ENCODE results near the gene INPP5A. TPM values are rescaled to one million over a fixed set of nuclear protein-coding genes. Genes with fewer than 3 reads are reported as not detected.
A peak's percentile ranks its signal among the peaks of the same experiment; 100 is the strongest.

INPP5A gene
- total RNA-seq, 6 donors from 2014 or later, result 28.6 to 81.7 (median 44.8) TPM

DNA sequence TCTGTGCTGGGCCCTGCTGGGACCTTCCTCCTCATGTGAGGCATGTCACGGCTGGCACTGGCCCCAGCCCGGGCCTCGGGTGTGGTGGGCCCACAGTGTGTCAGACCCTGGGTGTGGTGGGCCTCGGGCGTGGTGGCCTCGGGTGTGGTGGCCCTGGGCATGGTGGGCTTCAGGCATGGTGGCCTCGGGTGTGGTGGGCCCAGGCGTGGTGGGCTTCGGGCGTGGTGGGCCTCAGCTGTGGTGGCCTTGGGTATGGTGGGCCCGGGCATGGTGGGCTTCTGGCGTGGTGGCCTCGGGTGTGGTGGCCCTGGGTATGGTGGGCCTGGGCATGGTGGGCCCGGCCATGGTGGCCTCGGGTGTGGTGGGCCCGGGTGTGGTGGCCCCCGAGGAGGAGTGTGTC, 207.9 kb downstream of the INPP5A start:
- H3K27me3 ChIP-seq, result no peaks in the 10 kb centered on the region
- ATAC-seq (ENCODE audit: low FRiP score in 2 of 2), result no peak
- H3K4me3 ChIP-seq, result no peak overlapping the region
- no peak overlapping the region for H3K27ac ChIP-seq
- peaks cover 0 to 38% (median 24%) of the 10 kb centered on the region in 4 donors for H3K36me3 ChIP-seq
- DNase-seq, result peak in 1 of 2 donors; percentile 79
- no peaks in the 10 kb centered on the region for H3K4me1 ChIP-seq
- TF ChIP-seq POLR2A (IDR thresholded peaks at IDR 0.05), result no peak
- no peak for TF ChIP-seq POLR2AphosphoS5 (IDR thresholded peaks at IDR 0.05)
- TF ChIP-seq EP300 (IDR thresholded peaks at IDR 0.05), result no peak
- TF ChIP-seq, protein P1, sequence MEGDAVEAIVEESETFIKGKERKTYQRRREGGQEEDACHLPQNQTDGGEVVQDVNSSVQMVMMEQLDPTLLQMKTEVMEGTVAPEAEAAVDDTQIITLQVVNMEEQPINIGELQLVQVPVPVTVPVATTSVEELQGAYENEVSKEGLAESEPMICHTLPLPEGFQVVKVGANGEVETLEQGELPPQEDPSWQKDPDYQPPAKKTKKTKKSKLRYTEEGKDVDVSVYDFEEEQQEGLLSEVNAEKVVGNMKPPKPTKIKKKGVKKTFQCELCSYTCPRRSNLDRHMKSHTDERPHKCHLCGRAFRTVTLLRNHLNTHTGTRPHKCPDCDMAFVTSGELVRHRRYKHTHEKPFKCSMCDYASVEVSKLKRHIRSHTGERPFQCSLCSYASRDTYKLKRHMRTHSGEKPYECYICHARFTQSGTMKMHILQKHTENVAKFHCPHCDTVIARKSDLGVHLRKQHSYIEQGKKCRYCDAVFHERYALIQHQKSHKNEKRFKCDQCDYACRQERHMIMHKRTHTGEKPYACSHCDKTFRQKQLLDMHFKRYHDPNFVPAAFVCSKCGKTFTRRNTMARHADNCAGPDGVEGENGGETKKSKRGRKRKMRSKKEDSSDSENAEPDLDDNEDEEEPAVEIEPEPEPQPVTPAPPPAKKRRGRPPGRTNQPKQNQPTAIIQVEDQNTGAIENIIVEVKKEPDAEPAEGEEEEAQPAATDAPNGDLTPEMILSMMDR (IDR thresholded peaks at IDR 0.05), result no peak
- 93% methylated on average over 15 of the region's 17 CpGs; no CpG with 5 or more reads in 1 of the 2 donors for WGBS, 2 donors
- H3K9me3 ChIP-seq, result no peaks in the 10 kb centered on the region

DNA sequence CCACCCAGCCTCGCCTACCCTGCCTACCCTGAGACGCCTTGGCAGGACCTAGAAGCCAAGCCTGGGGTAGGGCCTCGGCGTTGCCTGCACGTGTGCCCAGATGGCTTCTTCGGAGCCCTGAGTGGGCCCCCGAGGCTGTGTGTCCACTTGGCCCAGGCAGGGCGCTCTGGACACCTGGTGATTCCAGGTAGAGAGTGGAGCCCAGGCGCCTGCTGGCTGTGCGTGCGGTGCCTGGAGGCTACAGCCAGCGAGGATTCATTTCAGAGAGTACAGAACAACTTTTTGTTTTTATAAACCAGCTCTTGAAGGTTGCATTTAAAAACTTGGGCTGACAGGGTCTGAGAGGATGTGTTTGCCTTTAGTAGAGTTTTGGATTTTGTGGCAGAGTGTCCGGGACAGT, 208.4 kb downstream of the INPP5A start:
- H3K27ac ChIP-seq, result no peak overlapping the region
- DNase-seq, result peak in 1 of 2 donors; percentile 59
- H3K36me3 ChIP-seq, result peaks cover 0 to 43% (median 29%) of the 10 kb centered on the region in 4 donors
- TF ChIP-seq, protein P1 (IDR thresholded peaks at IDR 0.05), result no peak
- TF ChIP-seq EP300 (IDR thresholded peaks at IDR 0.05) (no peak), POLR2AphosphoS5 (IDR thresholded peaks at IDR 0.05) (no peak), POLR2A (IDR thresholded peaks at IDR 0.05) (no peak)
- WGBS, 2 donors, result 97 to 98% methylated on average over 7 to 13 of the region's 13 CpGs
- no peaks in the 10 kb centered on the region for H3K4me1 ChIP-seq
- H3K27me3 ChIP-seq, result no peaks in the 10 kb centered on the region
- H3K9me3 ChIP-seq, result no peaks in the 10 kb centered on the region
- ATAC-seq (ENCODE audit: low FRiP score in 2 of 2), result no peak
- H3K4me3 ChIP-seq, result no peak overlapping the region

DNA sequence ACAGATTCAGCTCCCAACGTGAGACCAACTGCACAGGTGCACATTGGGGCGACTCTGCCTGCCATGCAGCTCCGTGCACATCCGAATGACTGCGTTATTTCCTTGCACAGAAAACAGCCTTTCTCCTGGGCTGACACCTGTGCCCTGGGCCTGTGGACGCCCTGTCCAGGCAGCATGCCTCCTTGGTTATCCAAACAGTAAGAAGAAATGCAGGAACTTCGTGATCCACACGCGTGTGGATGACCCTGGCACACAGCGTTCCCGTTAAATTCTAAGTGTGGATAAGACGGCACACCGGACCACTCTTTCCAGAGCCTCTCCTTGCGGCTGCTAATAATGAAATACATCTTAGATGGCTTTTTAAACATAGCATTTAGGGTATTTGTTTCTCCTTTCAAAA, 208.8 kb downstream of the INPP5A start:
- Histone ChIP-seq H3K4me3 (no peak overlapping the region), H3K36me3 (peaks cover 0 to 43% (median 31%) of the 10 kb centered on the region in 4 donors), H3K27ac (no peak overlapping the region), H3K9me3 (no peaks in the 10 kb centered on the region), H3K27me3 (no peaks in the 10 kb centered on the region), H3K4me1 (no peaks in the 10 kb centered on the region)
- 90 to 92% methylated on average over 10 to 14 of the region's 14 CpGs for WGBS, 2 donors
- no peak for TF ChIP-seq POLR2AphosphoS5 (IDR thresholded peaks at IDR 0.05)
- TF ChIP-seq, protein P1 (IDR thresholded peaks at IDR 0.05), result no peak
- no peak for TF ChIP-seq POLR2A (IDR thresholded peaks at IDR 0.05)
- no peak for TF ChIP-seq EP300 (IDR thresholded peaks at IDR 0.05)
- DNase-seq (peak in 1 of 2 donors; percentile 11), ATAC-seq (ENCODE audit: low FRiP score in 2 of 2) (no peak)

DNA sequence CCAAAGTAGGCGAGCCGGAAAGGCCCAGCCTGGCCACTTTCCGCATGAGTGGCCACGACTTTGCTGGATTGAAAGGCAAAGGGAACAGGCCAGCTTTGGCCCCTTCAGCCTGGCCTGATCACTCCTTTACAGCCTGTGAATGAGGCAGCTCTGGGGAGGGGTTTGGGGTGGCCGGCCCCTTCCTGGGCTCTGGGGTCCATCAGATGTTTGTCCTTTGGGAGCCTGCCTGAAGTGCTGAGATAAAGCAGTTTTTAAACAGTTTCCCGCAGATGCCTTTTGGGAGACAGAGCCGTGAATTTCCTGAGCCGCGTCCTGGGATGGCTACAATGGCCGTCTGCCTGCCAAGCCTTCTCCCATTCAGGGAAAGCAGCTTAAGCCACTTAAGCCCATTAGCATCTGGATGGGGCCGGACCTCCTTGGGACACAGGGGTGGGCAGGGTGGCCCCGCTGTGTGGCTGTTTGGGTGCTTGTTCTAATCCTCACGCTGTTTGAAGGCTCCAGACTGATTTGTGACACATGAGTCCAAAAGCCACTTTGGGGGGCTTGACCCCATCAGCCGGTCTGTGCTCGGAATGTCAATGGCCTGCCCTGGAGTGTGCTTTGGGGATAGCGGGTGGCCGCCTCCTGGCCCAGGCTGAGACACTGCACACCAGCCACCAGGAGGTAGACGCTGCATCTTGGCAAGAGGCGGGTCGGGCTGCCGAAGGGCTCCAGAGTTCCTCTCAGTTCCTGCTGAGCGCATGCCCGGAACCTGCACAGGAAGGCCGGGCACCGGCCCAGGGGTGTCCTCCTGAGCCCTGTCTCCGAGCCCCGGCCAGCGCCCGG, 209.4 kb downstream of the INPP5A start:
- 82 to 90% methylated on average over 10 to 29 of the region's 29 CpGs for WGBS, 2 donors
- DNase-seq, result peak in 1 of 2 donors; percentile 74
- H3K4me3 ChIP-seq, result no peak overlapping the region
- no peaks in the 10 kb centered on the region for H3K4me1 ChIP-seq
- H3K36me3 ChIP-seq, result peaks cover 0 to 36% (median 28%) of the 10 kb centered on the region in 4 donors
- H3K27me3 ChIP-seq, result no peaks in the 10 kb centered on the region
- no peak overlapping the region for H3K27ac ChIP-seq
- TF ChIP-seq EP300 (IDR thresholded peaks at IDR 0.05) (no peak), POLR2AphosphoS5 (IDR thresholded peaks at IDR 0.05) (no peak), POLR2A (IDR thresholded peaks at IDR 0.05) (no peak)
- TF ChIP-seq, protein P1 (IDR thresholded peaks at IDR 0.05), result no peak
- ATAC-seq (ENCODE audit: low FRiP score in 2 of 2), result no peak
- no peaks in the 10 kb centered on the region for H3K9me3 ChIP-seq

Measured in upper lobe of left lung (tissue), 6 donors.